Trophoblast cell (in vitro differentiated cells and primary cell): Measurements from ENCODE around the gene WDR38.
A peak's percentile ranks its signal among the peaks of the same experiment; 100 is the strongest.
"Not testable (repeated sequence)": the region's sequence is repeated elsewhere in the genome, so short reads cannot be mapped to it uniquely, and the experiment has no call there.

Experiments
- DNase-seq, 2 donors: peaks; one replicate each; pipeline ENCODE4 v3.0.0-alpha.2; 2016
- H2AFZ ChIP-seq: 2 replicates; pipeline ENCODE4 v1.6.1; 2013; ENCODE audit warnings: low read length, moderate library complexity, mild to moderate bottlenecking; ENCODE audit not compliant: insufficient read depth, poor library complexity
- H2AK5ac ChIP-seq: 2 replicates; pipeline ENCODE4 v1.6.1; 2013; ENCODE audit warnings: mild to moderate bottlenecking, low read length
- H2BK120ac ChIP-seq: 2 replicates; pipeline ENCODE4 v1.6.1; 2013; ENCODE audit warnings: low read length, mild to moderate bottlenecking, moderate library complexity; ENCODE audit not compliant: insufficient read depth, poor library complexity
- H2BK12ac ChIP-seq: 2 replicates; pipeline ENCODE4 v1.6.1; 2013; ENCODE audit warnings: mild to moderate bottlenecking, low read length, moderate library complexity
- H2BK5ac ChIP-seq: 2 replicates; pipeline ENCODE4 v1.6.1; 2013; ENCODE audit warnings: low read length, low read depth, moderate library complexity, mild to moderate bottlenecking; ENCODE audit not compliant: poor library complexity
- H3K14ac ChIP-seq: 2 replicates; pipeline ENCODE4 v1.6.1; 2013; ENCODE audit warnings: mild to moderate bottlenecking, low read length
- H3K18ac ChIP-seq: 2 replicates; pipeline ENCODE4 v1.6.1; 2013; ENCODE audit warnings: mild to moderate bottlenecking, low read length
- H3K23ac ChIP-seq: 2 replicates; pipeline ENCODE4 v1.6.1; 2013; ENCODE audit warnings: low read length
- H3K27ac ChIP-seq: 2 replicates; pipeline ENCODE4 v1.5.1; 2013; ENCODE audit warnings: low read depth, mild to moderate bottlenecking, inconsistent platforms, low read length, moderate library complexity
- H3K27me3 ChIP-seq: 2 replicates; pipeline ENCODE4 v1.6.1; 2013; ENCODE audit warnings: inconsistent platforms, mild to moderate bottlenecking, low read length, moderate library complexity; ENCODE audit not compliant: insufficient read depth
- H3K36me3 ChIP-seq, 2 experiments: 1 replicate in 1 of 2; 2 replicates in 1 of 2; pipeline ENCODE4 v1.6.1; 2013; ENCODE audit warnings: low read length in 2 of 2, mild to moderate bottlenecking in 2 of 2, moderate library complexity in 1 of 2; ENCODE audit not compliant: insufficient read depth in 2 of 2, control insufficient read depth in 1 of 2
- H3K4ac ChIP-seq: 2 replicates; pipeline ENCODE4 v1.6.1; 2013; ENCODE audit warnings: low read depth, mild to moderate bottlenecking, low read length, moderate library complexity
- H3K4me1 ChIP-seq, 2 experiments: 1 replicate in 1 of 2; 2 replicates in 1 of 2; pipeline ENCODE4 v1.6.1; 2013; ENCODE audit warnings: low read length in 2 of 2, mild to moderate bottlenecking in 2 of 2, moderate library complexity in 1 of 2; ENCODE audit not compliant: insufficient read depth in 2 of 2, control insufficient read depth in 1 of 2
- H3K4me2 ChIP-seq: 2 replicates; pipeline ENCODE4 v1.6.1; 2013; ENCODE audit warnings: inconsistent platforms, mild to moderate bottlenecking, low read length, moderate library complexity
- H3K4me3 ChIP-seq: 2 replicates; pipeline ENCODE4 v1.5.1; 2013; ENCODE audit warnings: mild to moderate bottlenecking, low read depth, low read length, inconsistent platforms
- H3K79me1 ChIP-seq: one replicate; pipeline ENCODE4 v1.6.1; 2013; ENCODE audit warnings: low read length
- H3K79me2 ChIP-seq: 2 replicates; pipeline ENCODE4 v1.6.1; 2013; ENCODE audit warnings: low read length, mild to moderate bottlenecking; ENCODE audit not compliant: control insufficient read depth, insufficient read depth, poor library complexity
- H3K9ac ChIP-seq: 2 replicates; pipeline ENCODE4 v1.6.1; 2013; ENCODE audit warnings: mild to moderate bottlenecking, low read length
- H3K9me3 ChIP-seq: 2 replicates; pipeline ENCODE4 v1.6.1; 2013; ENCODE audit warnings: low read depth, mild to moderate bottlenecking, control low read depth, inconsistent platforms, low read length; ENCODE audit not compliant: insufficient read depth
- H4K12ac ChIP-seq: 2 replicates; pipeline ENCODE4 v1.6.1; 2013; ENCODE audit warnings: low read depth, mild to moderate bottlenecking, low read length, moderate library complexity
- H4K8ac ChIP-seq: 2 replicates; pipeline ENCODE4 v1.6.1; 2013; ENCODE audit warnings: low read depth, mild to moderate bottlenecking, low read length, moderate library complexity
- H4K91ac ChIP-seq: one replicate; pipeline ENCODE4 v1.6.1; 2013; ENCODE audit warnings: low read depth, mild to moderate bottlenecking, low read length, moderate library complexity
- WGBS: extraction: QIAGEN DNeasy Blood & Tissue Kit; methylation state at CpG from one replicate; pipeline ENCODE4 v1.1.7; 2013; ENCODE audit warnings: missing lambda C conversion rate; ENCODE audit not compliant: insufficient read length, insufficient coverage; ENCODE audit errors: extremely low coverage; 5-methylcytosine and 5-hydroxymethylcytosine counted together

WDR38 gene

DNA sequence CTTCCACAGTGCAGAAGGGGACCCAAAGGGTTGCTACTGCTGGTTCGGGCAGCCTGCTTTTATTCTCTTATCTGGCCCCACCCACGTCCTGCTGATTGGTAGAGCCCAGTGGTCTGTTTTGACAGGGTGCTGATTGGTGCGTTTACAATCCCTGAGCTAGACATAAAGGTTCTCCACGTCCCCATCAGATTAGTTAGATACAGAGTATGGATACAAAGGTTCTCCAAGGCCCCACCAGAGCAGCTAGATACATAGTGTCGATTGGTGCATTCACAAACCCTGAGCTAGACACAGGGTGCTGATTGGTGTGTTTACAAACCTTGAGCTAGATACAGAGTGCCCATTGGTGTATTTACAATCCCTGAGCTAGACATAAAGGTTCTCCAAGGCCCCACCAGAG is 15.1 kb upstream of the WDR38 start:
- H3K27me3 ChIP-seq, H2BK12ac ChIP-seq, H2AFZ ChIP-seq, H3K4me3 ChIP-seq, H2AK5ac ChIP-seq, H3K79me2 ChIP-seq, DNase-seq, H3K9ac ChIP-seq, H3K4ac ChIP-seq, H2BK120ac ChIP-seq, H3K79me1 ChIP-seq, H3K36me3 ChIP-seq, H4K12ac ChIP-seq, H3K14ac ChIP-seq, H4K91ac ChIP-seq, H2BK5ac ChIP-seq, H3K4me2 ChIP-seq, H3K27ac ChIP-seq, H4K8ac ChIP-seq, H3K23ac ChIP-seq, H3K18ac ChIP-seq, H3K9me3 ChIP-seq: not testable (repeated sequence)
- WGBS = no CpG with 5 or more reads among the region's 5 CpGs
- H3K4me1 ChIP-seq = peaks cover 9 to 16% of the 10 kb centered on the region in 2 experiments

DNA sequence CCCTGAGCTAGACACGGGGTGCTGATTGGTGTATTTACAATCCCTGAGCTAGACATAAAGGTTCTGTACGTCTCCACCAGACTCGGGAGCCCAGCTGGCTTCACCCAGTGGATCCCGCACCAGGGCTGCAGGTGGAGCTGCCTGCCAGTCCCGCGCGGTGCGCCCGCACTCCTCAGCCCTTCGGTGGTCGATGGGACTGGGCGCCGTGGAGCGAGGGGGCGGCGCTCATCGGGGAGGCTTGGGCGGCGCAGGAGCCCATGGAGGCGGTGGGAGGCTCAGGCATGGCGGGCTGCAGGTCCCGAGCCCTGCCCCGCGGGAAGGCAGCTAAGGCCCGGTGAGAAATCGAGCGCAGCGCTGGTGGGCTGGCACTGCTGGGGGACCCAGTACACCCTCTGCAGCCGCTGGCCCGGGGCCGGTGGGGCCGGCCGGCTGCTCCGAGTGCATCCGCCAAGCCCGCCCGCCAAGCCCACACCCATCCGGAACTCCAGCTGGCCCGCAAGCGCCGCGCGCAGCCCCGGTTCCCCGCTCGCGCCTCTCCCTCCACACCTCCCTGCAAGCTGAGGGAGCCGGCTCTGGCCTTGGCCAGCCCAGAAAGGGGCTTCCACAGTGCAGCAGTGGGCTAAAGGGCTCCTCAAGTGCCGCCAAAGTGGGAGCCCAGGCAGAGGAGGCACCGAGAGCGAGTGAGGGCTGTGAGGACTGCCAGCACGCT is 14.5 kb upstream of the WDR38 start:
- H3K4me3 ChIP-seq, H3K9me3 ChIP-seq, DNase-seq, H3K4ac ChIP-seq, H3K36me3 ChIP-seq, H4K8ac ChIP-seq, H4K91ac ChIP-seq, H2BK5ac ChIP-seq, H2AFZ ChIP-seq, H4K12ac ChIP-seq, H3K18ac ChIP-seq, H3K4me2 ChIP-seq, H3K14ac ChIP-seq, H3K79me1 ChIP-seq, H3K79me2 ChIP-seq, H3K27ac ChIP-seq, H2AK5ac ChIP-seq, H3K9ac ChIP-seq, H3K27me3 ChIP-seq, H3K23ac ChIP-seq, H2BK12ac ChIP-seq, H2BK120ac ChIP-seq: not testable (repeated sequence)
- WGBS = no CpG with 5 or more reads among the region's 52 CpGs
- peaks cover 12 to 16% of the 10 kb centered on the region in 2 experiments for H3K4me1 ChIP-seq

DNA sequence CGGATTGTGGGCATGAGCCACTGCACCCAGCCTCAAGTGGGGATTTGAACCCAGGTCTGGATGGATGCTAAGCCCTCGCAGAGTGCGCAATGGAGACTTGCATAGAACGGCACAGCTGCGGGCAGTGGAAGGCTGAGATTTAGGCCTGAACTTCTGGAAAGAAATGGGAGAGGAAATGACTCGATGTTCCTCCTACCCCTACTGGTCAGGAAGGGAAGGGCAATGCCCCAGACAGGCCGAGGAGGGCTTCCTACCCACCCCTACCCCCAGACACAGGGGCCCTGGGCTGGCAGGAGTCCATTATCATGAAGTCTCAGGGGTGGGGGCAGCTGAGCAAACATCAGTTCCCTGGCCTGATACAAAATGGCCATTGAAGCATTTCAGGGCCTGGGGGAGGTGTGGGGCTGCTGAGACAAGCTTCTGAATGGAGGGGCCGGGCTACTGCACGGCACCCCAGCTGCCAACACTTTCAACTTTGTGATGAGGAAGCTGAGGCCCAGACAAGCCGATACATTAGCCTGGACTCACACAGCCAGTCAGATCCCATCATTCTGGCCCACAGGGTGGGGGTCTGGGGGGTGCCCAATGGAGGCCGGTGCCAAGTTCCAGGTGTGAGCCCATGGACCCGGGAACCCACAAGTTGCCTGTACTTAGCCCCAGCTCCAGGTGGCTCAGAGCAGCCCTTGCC is 13.5 kb upstream of the WDR38 start:
- Histone ChIP-seq H4K91ac (peak overlapping the region; percentile 38), H3K27me3 (no peaks in the 10 kb centered on the region), H2AFZ (no peak overlapping the region), H3K36me3 (no peaks in the 10 kb centered on the region), H3K27ac (no peak overlapping the region), H4K12ac (no peak overlapping the region), H2BK12ac (peak overlapping the region; percentile 55), H3K14ac (peak overlapping the region; percentile 11), H3K79me2 (peaks cover 2% of the 10 kb centered on the region), H3K4ac (no peak overlapping the region), H3K9me3 (no peaks in the 10 kb centered on the region), H2BK5ac (no peak overlapping the region), H4K8ac (no peak overlapping the region), H3K23ac (no peak overlapping the region), H3K4me2 (no peak overlapping the region), H3K18ac (no peak overlapping the region), H3K4me1 (peaks cover 12 to 13% of the 10 kb centered on the region in 2 experiments), H3K4me3 (no peak overlapping the region), H3K9ac (no peak overlapping the region), H3K79me1 (peaks cover 7% of the 10 kb centered on the region), H2BK120ac (peak overlapping the region; percentile 11), H2AK5ac (peak overlapping the region; percentile 59)
- WGBS = no CpG with 5 or more reads among the region's 12 CpGs
- no peak for DNase-seq

DNA sequence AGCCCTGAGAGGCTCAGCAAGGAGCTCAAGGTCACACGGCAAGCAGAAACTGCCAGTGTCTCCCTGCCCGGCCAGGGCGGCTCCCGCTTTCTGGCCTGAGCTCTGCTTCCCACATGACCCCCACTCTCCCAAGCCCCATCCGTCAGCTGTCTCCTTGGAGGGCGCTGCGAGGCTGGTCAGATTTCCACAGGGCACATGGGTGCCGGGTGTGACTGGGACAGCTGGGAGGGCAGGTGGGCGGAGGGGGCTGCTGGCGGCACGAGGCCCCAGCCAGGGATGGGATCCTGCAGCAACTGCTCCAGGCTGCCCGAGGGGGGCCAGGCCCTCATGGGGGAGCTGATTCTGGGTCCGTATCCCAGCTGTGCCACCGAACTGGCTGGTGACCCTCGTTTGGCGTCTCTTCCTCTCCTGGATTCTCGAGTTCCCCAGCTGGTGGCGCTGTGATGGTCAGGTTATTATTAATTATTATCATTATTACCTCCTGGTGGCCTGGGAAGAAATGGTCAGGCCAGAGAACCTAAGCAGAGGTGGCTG is 12.9 kb upstream of the WDR38 start:
- H3K4me2 ChIP-seq = no peak overlapping the region
- peaks cover 5% of the 10 kb centered on the region for H3K79me1 ChIP-seq
- H3K9me3 ChIP-seq = no peaks in the 10 kb centered on the region
- no peak overlapping the region for H3K23ac ChIP-seq
- H3K4ac ChIP-seq = no peak overlapping the region
- no peak overlapping the region for H3K9ac ChIP-seq
- H4K12ac ChIP-seq = no peak overlapping the region
- H3K18ac ChIP-seq = no peak overlapping the region
- H2AFZ ChIP-seq = no peak overlapping the region
- no peaks in the 10 kb centered on the region for H3K36me3 ChIP-seq
- DNase-seq = peak in 1 of 2 donors; percentile 27
- no CpG with 5 or more reads among the region's 18 CpGs for WGBS
- no peak overlapping the region for H2BK5ac ChIP-seq
- H3K4me3 ChIP-seq = no peak overlapping the region
- no peak overlapping the region for H3K14ac ChIP-seq
- H3K4me1 ChIP-seq = peaks cover 12 to 13% of the 10 kb centered on the region in 2 experiments
- no peak overlapping the region for H4K8ac ChIP-seq
- H2BK120ac ChIP-seq = peak overlapping the region; percentile 19
- H2BK12ac ChIP-seq = peak overlapping the region; percentile 48
- no peaks in the 10 kb centered on the region for H3K27me3 ChIP-seq
- H3K79me2 ChIP-seq = peaks cover 2% of the 10 kb centered on the region
- no peak overlapping the region for H3K27ac ChIP-seq
- peak overlapping the region; percentile 59 for H2AK5ac ChIP-seq
- H4K91ac ChIP-seq = peak overlapping the region; percentile 38
